A673 (cell line): ENCODE data around the gene COBL.

ENCODE experiments used
- EZH2 ChIP-seq: fragments of 200-600 bp; sonication (generic); IDR thresholded peaks from 2 replicates; pipeline ENCODE4 v1.6.1; 2017; ENCODE audit warnings: borderline replicate concordance, low read depth, mild to moderate bottlenecking, mixed read lengths, antibody characterized with exemption, low read length; ENCODE audit not compliant: poor library complexity, severe bottlenecking
- TF ChIP-seq, protein P1 (sequence below): fragments of 300-800, 200-600 bp; sonication (generic); conservative IDR thresholded peaks from 2 replicates; pipeline ENCODE4 v1.5.1; 2017; ENCODE audit warnings: low read depth, mild to moderate bottlenecking, antibody characterized with exemption, low read length, moderate library complexity, mixed read lengths

DNA sequence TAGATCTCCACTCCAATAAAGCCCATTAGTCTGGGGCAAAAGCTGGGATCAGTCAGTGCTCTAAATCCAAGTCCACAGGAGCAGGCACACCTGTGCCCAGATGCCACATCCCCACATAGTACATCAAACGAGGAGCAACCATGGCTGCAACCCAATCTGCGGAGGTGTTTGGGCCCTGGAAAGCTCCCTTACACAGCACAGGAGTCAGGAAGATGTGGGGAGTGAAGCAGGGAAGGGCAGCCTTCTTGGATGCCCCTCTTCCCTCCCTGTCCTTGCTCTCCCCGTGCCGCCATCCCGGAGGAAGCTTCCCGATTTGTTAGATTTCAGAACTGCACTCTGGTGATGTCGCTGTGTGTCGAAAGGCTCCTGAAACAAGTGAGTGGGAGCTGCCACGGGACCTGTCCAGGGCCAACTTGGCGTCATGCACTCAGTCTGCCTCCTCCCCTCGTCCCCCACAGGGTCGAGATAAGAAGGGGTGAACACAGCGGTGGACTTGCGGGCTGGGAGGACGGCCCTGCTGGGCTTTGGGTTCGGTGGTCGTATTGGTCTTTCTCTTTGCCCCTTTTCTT lies 303.3 kb downstream of the COBL start:
- TF ChIP-seq, protein P1, sequence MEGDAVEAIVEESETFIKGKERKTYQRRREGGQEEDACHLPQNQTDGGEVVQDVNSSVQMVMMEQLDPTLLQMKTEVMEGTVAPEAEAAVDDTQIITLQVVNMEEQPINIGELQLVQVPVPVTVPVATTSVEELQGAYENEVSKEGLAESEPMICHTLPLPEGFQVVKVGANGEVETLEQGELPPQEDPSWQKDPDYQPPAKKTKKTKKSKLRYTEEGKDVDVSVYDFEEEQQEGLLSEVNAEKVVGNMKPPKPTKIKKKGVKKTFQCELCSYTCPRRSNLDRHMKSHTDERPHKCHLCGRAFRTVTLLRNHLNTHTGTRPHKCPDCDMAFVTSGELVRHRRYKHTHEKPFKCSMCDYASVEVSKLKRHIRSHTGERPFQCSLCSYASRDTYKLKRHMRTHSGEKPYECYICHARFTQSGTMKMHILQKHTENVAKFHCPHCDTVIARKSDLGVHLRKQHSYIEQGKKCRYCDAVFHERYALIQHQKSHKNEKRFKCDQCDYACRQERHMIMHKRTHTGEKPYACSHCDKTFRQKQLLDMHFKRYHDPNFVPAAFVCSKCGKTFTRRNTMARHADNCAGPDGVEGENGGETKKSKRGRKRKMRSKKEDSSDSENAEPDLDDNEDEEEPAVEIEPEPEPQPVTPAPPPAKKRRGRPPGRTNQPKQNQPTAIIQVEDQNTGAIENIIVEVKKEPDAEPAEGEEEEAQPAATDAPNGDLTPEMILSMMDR, result no peak
- TF ChIP-seq EZH2, result no peak
